ENCODE data around the gene KCNJ2.

DNA sequence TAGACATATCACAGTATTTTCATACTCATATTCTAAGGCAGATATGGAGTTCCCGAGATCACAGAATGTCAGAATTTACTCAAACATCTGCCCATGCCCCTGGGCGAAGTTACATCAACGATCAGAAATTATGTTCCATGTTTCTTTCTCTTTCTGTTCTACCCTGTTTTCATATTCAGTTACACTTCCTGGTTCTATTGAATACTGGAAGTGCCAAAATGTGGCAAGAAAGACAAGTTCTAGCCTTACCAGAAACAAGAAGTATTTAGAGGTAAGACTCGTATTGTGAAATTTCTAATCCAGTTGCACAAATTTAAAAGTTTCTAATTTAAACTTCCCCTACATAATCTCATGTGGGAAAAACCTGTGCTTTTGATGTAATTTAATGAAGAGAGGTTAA, 36.1 kb downstream of the KCNJ2 start:
- no peak for TF ChIP-seq MAFK (IDR thresholded peaks at IDR 0.05; ENCODE audit: partially characterized antibody)
- TF ChIP-seq, protein P1, sequence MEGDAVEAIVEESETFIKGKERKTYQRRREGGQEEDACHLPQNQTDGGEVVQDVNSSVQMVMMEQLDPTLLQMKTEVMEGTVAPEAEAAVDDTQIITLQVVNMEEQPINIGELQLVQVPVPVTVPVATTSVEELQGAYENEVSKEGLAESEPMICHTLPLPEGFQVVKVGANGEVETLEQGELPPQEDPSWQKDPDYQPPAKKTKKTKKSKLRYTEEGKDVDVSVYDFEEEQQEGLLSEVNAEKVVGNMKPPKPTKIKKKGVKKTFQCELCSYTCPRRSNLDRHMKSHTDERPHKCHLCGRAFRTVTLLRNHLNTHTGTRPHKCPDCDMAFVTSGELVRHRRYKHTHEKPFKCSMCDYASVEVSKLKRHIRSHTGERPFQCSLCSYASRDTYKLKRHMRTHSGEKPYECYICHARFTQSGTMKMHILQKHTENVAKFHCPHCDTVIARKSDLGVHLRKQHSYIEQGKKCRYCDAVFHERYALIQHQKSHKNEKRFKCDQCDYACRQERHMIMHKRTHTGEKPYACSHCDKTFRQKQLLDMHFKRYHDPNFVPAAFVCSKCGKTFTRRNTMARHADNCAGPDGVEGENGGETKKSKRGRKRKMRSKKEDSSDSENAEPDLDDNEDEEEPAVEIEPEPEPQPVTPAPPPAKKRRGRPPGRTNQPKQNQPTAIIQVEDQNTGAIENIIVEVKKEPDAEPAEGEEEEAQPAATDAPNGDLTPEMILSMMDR (IDR thresholded peaks at IDR 0.05): no peak

Measured in A549 (cell line).